SK-N-SH (cell line): ENCODE results near the gene NXPE3. TPM values are rescaled to one million over a fixed set of nuclear protein-coding genes. Genes with fewer than 3 reads are reported as not detected.

Source experiments
- CTCF ChIA-PET: fragments of 300-600, 350-600 bp; formaldehyde crosslinking; extraction: SDS; loops from one replicate; lab custom pipeline; 2021; lab: Yijun Ruan, JAX
- POLR2A ChIA-PET: fragments of 350-600 bp; sonication (Branson Sonifier 250); formaldehyde crosslinking; extraction: SDS; loops from one replicate; lab custom pipeline; 2020; ENCODE audit warnings: antibody characterized with exemption, inconsistent platforms; lab: Yijun Ruan, JAX
- DNase-seq: peaks from one replicate; pipeline ENCODE4 v3.0.0; 2012
- H2AFZ ChIP-seq: fragments of 200-600 bp; sonication (generic); 2 replicates; pipeline ENCODE4 v1.8.1; 2016; ENCODE audit warnings: antibody characterized with exemption, mild to moderate bottlenecking, low read depth
- H3F3A ChIP-seq: fragments of 200-600 bp; sonication (generic); replicated peaks from 2 replicates; pipeline ENCODE3; 2016; ENCODE audit warnings: antibody characterized with exemption, mild to moderate bottlenecking; ENCODE audit not compliant: insufficient read depth
- H3K27ac ChIP-seq, 2 experiments: fragments of 200-500 bp in 1 of 2; fragments of 200-600 bp in 1 of 2; sonication (Bioruptor generic) in 1 of 2; sonication (generic), shearing (Covaris generic) in 1 of 2; 2 replicates each; pipeline versions ENCODE4 v1.5.1 to v1.6.1; 2014 to 2016; ENCODE audit warnings: low read depth in 2 of 2, inconsistent platforms in 1 of 2, low read length in 1 of 2, mild to moderate bottlenecking in 1 of 2, mixed read lengths in 1 of 2
- H3K27me3 ChIP-seq: fragments of 200-600 bp; sonication (generic), shearing (Covaris generic); 2 replicates; pipeline ENCODE4 v1.6.1; 2016; ENCODE audit warnings: mixed run types; ENCODE audit not compliant: insufficient read depth
- H3K36me3 ChIP-seq, 2 experiments: fragments of 200-500 bp in 1 of 2; fragments of 200-600 bp in 1 of 2; sonication (Bioruptor generic) in 1 of 2; sonication (generic) in 1 of 2; replicated peaks in 1 of 2; 2 replicates each; pipeline versions ENCODE3 to v1.5.1; 2014 to 2016; ENCODE audit warnings: low read length in 1 of 2, mild to moderate bottlenecking in 1 of 2; ENCODE audit not compliant: insufficient read depth in 2 of 2, control insufficient read depth in 1 of 2
- H3K4me1 ChIP-seq, 2 experiments: fragments of 200-500 bp in 1 of 2; fragments of 200-600 bp in 1 of 2; sonication (Bioruptor generic) in 1 of 2; sonication (generic), shearing (Covaris generic) in 1 of 2; 2 replicates each; pipeline versions ENCODE4 v1.5.1 to v1.6.1; 2014 to 2016; ENCODE audit warnings: low read depth in 1 of 2, low read length in 1 of 2, mixed run types in 1 of 2; ENCODE audit not compliant: insufficient read depth in 2 of 2, control insufficient read depth in 1 of 2
- H3K4me2 ChIP-seq: fragments of 200-600 bp; sonication (generic), shearing (Covaris generic); 2 replicates; pipeline ENCODE4 v1.6.1; 2017; ENCODE audit warnings: mixed run types
- H3K4me3 ChIP-seq, 2 experiments: fragments of 200-500 bp in 1 of 2; fragments of 200-600 bp in 1 of 2; sonication (Bioruptor generic) in 1 of 2; sonication (generic), shearing (Covaris generic) in 1 of 2; 2 replicates each; pipeline versions ENCODE4 v1.5.1 to v1.8.1; 2014 to 2016; ENCODE audit warnings: low read depth in 2 of 2, inconsistent platforms in 1 of 2, low read length in 1 of 2, mild to moderate bottlenecking in 1 of 2, mixed read lengths in 1 of 2, moderate library complexity in 1 of 2
- H3K79me2 ChIP-seq: fragments of 200-600 bp; sonication (generic); 2 replicates; pipeline ENCODE4 v1.8.1; 2017; ENCODE audit warnings: mild to moderate bottlenecking; ENCODE audit not compliant: insufficient read depth
- H3K9ac ChIP-seq: fragments of 200-600 bp; sonication (generic); 2 replicates; pipeline ENCODE4 v1.6.1; 2017; ENCODE audit warnings: mixed run types
- H3K9me2 ChIP-seq: fragments of 200-600 bp; sonication (generic); 2 replicates; pipeline ENCODE4 v1.6.1; 2017; ENCODE audit warnings: mixed run types
- H3K9me3 ChIP-seq: fragments of 200-600 bp; sonication (generic); 2 replicates; pipeline ENCODE4 v1.6.1; 2017; ENCODE audit warnings: mixed run types, mild to moderate bottlenecking, moderate library complexity
- H4K20me1 ChIP-seq: fragments of 200-600 bp; sonication (generic); 2 replicates; pipeline ENCODE4 v1.6.1; 2017; ENCODE audit warnings: mild to moderate bottlenecking, mixed run types; ENCODE audit not compliant: insufficient read depth
- ELF1 ChIP-seq: IDR thresholded peaks from 2 replicates; pipeline ENCODE4 v1.4.0; 2012
- EZH2phosphoT487 ChIP-seq: fragments of 200-600 bp; sonication (generic); IDR thresholded peaks from 2 replicates; pipeline ENCODE4 v1.6.1; 2017; ENCODE audit warnings: low read depth, mixed run types, mild to moderate bottlenecking, antibody characterized with exemption, moderate library complexity, borderline replicate concordance
- FOSL2 ChIP-seq: IDR thresholded peaks from 2 replicates; pipeline ENCODE4 v1.4.0; 2012; ENCODE audit warnings: low read depth, mild to moderate bottlenecking, moderate library complexity, borderline replicate concordance
- FOXM1 ChIP-seq: IDR thresholded peaks from 2 replicates; pipeline ENCODE4 v1.4.0; 2012; ENCODE audit warnings: low read depth, mild to moderate bottlenecking
- GABPA ChIP-seq: IDR thresholded peaks from 2 replicates; pipeline ENCODE4 v1.4.0; 2012; ENCODE audit warnings: low read depth, mild to moderate bottlenecking
- GATA2 ChIP-seq: sonication (generic); formaldehyde crosslinking; IDR thresholded peaks from 2 replicates; pipeline ENCODE4 v1.5.0; 2020; ENCODE audit warnings: mild to moderate bottlenecking, missing genetic modification reagents
- JUND ChIP-seq: IDR thresholded peaks from 2 replicates; pipeline ENCODE4 v1.4.0; 2012
- MEF2A ChIP-seq: IDR thresholded peaks from 2 replicates; pipeline ENCODE4 v1.4.0; 2012; ENCODE audit warnings: low read depth, borderline replicate concordance
- MXI1 ChIP-seq: IDR thresholded peaks from 2 replicates; pipeline ENCODE4 v1.6.1; 2012; ENCODE audit warnings: mild to moderate bottlenecking, low read depth, low read length, improper control_type of control experiment
- RXRA ChIP-seq: IDR thresholded peaks from 2 replicates; pipeline ENCODE4 v1.4.0; 2012; ENCODE audit warnings: low read depth, mild to moderate bottlenecking, borderline replicate concordance
- TAF1 ChIP-seq: IDR thresholded peaks from 2 replicates; pipeline ENCODE4 v1.6.1; 2012; ENCODE audit warnings: low read depth, mild to moderate bottlenecking, low read length, moderate library complexity, borderline replicate concordance
- YY1 ChIP-seq: IDR thresholded peaks from 2 replicates; pipeline ENCODE4 v1.4.0; 2012; ENCODE audit warnings: low read depth, mild to moderate bottlenecking
- WGBS: methylation state at CpG from one replicate; pipeline ENCODE4 v1.1.6; 2017; ENCODE audit warnings: low lambda C conversion rate; 5-methylcytosine and 5-hydroxymethylcytosine counted together
- polyA plus RNA-seq, 3 experiments: library from polyadenylated mRNA; depleted of rRNA; stranded (reverse); fragments of >200 nt; gene quantifications; 2 replicates each; pipeline ENCODE4 v1.2.3, GENCODE V29; 2012
- TF ChIP-seq, protein P1 (sequence below): IDR thresholded peaks from 2 replicates; pipeline ENCODE4 v1.4.0; 2012; ENCODE audit warnings: low read depth
- TF ChIP-seq, protein P2 (sequence below): fragments of 150-350 bp; IDR thresholded peaks from 2 replicates; pipeline ENCODE4 v1.6.1; 2017; ENCODE audit warnings: antibody characterized with exemption, low read length, low read depth, borderline replicate concordance
- TF ChIP-seq, protein P3 (sequence below): fragments of 150-350 bp; IDR thresholded peaks from 2 replicates; pipeline ENCODE4 v1.6.1; 2016; ENCODE audit warnings: mild to moderate bottlenecking, low read depth, low read length
- TF ChIP-seq, protein P4 (sequence below): IDR thresholded peaks from 2 replicates; pipeline ENCODE4 v1.4.0; 2012; ENCODE audit warnings: low read depth, borderline replicate concordance
- TF ChIP-seq, protein P5 (sequence below): IDR thresholded peaks from 2 replicates; pipeline ENCODE4; 2012

Gene NXPE3
- polyA plus RNA-seq, 1 of the 3 experiments (the other 2 are of a cell fraction): 21.3 TPM

DNA sequence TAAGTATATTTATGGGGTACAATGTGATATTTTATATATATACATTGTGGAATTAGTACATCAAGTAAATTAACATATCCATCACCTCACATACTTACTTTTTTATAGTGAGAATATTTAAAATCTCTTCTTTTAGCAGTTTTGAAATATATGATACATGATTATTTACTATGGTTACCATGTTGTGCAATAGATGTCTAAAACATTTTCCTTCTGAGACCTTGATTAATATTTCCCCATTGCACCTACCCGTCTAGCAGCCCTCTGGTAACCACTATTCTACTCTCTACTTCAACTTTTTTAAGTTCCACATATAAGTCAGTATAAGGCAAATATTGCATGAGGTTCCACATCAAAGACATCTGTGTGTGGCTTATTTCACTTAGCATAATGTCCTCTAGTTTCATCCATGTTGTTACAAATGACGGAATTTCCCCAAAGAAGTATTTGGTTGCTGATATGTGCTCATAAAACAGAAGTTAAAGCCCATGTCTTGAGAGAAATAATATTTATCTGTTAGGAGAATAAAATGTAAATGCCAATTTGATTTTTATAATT is 40.7 kb downstream of the NXPE3 start:
- no peaks in the 10 kb centered on the region for H4K20me1 ChIP-seq
- no peak overlapping the region for H3K27ac ChIP-seq
- no peaks in the 10 kb centered on the region for H3K9me2 ChIP-seq
- H3F3A ChIP-seq: no peaks in the 10 kb centered on the region
- no peak overlapping the region for H3K4me3 ChIP-seq
- ChIA-PET POLR2A (no interaction called here), CTCF (interaction anchor here (0.9 to 1.2 kb wide), 3 partner anchors 17 to 405 kb away, joined by 3 to 4 read pairs (median 3); no protein-coding TSS in a partner anchor)
- peaks cover 31 to 34% of the 10 kb centered on the region in 2 experiments for H3K36me3 ChIP-seq
- H3K4me2 ChIP-seq: no peak overlapping the region
- DNase-seq: no peak
- TF ChIP-seq EZH2phosphoT487 (no peak), GABPA (no peak), GATA2 (CRISPR knock-in tag) (no peak), JUND (no peak), FOSL2 (no peak), YY1 (no peak), MXI1 (no peak), TAF1 (no peak), FOXM1 (no peak), ELF1 (no peak), MEF2A (no peak), RXRA (no peak)
- TF ChIP-seq, protein P1, sequence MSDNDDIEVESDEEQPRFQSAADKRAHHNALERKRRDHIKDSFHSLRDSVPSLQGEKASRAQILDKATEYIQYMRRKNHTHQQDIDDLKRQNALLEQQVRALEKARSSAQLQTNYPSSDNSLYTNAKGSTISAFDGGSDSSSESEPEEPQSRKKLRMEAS: no peak
- TF ChIP-seq, protein P2, sequence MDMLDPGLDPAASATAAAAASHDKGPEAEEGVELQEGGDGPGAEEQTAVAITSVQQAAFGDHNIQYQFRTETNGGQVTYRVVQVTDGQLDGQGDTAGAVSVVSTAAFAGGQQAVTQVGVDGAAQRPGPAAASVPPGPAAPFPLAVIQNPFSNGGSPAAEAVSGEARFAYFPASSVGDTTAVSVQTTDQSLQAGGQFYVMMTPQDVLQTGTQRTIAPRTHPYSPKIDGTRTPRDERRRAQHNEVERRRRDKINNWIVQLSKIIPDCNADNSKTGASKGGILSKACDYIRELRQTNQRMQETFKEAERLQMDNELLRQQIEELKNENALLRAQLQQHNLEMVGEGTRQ: no peak
- TF ChIP-seq, protein P3, sequence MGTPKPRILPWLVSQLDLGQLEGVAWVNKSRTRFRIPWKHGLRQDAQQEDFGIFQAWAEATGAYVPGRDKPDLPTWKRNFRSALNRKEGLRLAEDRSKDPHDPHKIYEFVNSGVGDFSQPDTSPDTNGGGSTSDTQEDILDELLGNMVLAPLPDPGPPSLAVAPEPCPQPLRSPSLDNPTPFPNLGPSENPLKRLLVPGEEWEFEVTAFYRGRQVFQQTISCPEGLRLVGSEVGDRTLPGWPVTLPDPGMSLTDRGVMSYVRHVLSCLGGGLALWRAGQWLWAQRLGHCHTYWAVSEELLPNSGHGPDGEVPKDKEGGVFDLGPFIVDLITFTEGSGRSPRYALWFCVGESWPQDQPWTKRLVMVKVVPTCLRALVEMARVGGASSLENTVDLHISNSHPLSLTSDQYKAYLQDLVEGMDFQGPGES: no peak
- TF ChIP-seq, protein P4, sequence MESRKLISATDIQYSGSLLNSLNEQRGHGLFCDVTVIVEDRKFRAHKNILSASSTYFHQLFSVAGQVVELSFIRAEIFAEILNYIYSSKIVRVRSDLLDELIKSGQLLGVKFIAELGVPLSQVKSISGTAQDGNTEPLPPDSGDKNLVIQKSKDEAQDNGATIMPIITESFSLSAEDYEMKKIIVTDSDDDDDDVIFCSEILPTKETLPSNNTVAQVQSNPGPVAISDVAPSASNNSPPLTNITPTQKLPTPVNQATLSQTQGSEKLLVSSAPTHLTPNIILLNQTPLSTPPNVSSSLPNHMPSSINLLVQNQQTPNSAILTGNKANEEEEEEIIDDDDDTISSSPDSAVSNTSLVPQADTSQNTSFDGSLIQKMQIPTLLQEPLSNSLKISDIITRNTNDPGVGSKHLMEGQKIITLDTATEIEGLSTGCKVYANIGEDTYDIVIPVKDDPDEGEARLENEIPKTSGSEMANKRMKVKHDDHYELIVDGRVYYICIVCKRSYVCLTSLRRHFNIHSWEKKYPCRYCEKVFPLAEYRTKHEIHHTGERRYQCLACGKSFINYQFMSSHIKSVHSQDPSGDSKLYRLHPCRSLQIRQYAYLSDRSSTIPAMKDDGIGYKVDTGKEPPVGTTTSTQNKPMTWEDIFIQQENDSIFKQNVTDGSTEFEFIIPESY: no peak
- TF ChIP-seq, protein P5, sequence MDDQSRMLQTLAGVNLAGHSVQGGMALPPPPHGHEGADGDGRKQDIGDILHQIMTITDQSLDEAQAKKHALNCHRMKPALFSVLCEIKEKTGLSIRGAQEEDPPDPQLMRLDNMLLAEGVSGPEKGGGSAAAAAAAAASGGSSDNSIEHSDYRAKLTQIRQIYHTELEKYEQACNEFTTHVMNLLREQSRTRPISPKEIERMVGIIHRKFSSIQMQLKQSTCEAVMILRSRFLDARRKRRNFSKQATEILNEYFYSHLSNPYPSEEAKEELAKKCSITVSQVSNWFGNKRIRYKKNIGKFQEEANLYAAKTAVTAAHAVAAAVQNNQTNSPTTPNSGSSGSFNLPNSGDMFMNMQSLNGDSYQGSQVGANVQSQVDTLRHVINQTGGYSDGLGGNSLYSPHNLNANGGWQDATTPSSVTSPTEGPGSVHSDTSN: no peak
- no peak overlapping the region for H2AFZ ChIP-seq
- H3K4me1 ChIP-seq: peaks cover 0 to 3% of the 10 kb centered on the region in 2 experiments; a peak in 2 of 4 replicates
- no peaks in the 10 kb centered on the region for H3K79me2 ChIP-seq
- no peak overlapping the region for H3K9ac ChIP-seq
- H3K9me3 ChIP-seq: no peaks in the 10 kb centered on the region
- WGBS: 98% methylated on average over 2 of the region's 2 CpGs
- H3K27me3 ChIP-seq: no peaks in the 10 kb centered on the region
